ENCODE measurements around the gene WDR55.
"Not testable (repeated sequence)": the region's sequence is repeated elsewhere in the genome, so short reads cannot be mapped to it uniquely, and the experiment has no call there.

DNA sequence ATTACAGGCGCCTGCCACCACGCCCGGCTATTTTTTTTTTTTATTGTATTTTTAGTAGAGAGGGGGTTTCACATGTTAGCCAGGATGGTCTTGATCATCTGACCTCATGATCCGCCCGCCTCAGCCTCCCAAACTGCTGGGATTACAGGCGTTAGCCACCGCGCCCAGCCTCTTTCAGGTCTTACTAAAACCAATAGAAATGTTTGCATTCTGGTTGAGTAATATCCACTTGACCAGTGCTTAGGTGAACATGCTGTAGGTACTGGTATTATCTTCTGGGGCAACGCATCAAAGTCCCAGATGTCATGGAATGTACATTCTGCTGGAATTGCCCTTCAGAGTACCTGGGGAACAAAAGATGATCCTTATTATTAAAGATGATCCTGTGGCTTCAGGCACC lies 44.1 kb downstream of the WDR55 start:
- TF ChIP-seq, protein P1, sequence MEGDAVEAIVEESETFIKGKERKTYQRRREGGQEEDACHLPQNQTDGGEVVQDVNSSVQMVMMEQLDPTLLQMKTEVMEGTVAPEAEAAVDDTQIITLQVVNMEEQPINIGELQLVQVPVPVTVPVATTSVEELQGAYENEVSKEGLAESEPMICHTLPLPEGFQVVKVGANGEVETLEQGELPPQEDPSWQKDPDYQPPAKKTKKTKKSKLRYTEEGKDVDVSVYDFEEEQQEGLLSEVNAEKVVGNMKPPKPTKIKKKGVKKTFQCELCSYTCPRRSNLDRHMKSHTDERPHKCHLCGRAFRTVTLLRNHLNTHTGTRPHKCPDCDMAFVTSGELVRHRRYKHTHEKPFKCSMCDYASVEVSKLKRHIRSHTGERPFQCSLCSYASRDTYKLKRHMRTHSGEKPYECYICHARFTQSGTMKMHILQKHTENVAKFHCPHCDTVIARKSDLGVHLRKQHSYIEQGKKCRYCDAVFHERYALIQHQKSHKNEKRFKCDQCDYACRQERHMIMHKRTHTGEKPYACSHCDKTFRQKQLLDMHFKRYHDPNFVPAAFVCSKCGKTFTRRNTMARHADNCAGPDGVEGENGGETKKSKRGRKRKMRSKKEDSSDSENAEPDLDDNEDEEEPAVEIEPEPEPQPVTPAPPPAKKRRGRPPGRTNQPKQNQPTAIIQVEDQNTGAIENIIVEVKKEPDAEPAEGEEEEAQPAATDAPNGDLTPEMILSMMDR (IDR thresholded peaks at IDR 0.05; ENCODE audit: low read depth, low read length, missing input control): not testable (repeated sequence)
- not testable (repeated sequence) for TF ChIP-seq HNF4A (conservative IDR thresholded peaks at IDR 0.05); EGR1 (IDR thresholded peaks at IDR 0.05; ENCODE audit: low read depth in 2 of 2); RAD21 (IDR thresholded peaks at IDR 0.05); TAF1 (conservative IDR thresholded peaks at IDR 0.05); GABPA (IDR thresholded peaks at IDR 0.05 in 1 of 2, conservative IDR thresholded peaks at IDR 0.05 in 1 of 2); RXRA (IDR thresholded peaks at IDR 0.05); NR2F2 (IDR thresholded peaks at IDR 0.05); SP1 (IDR thresholded peaks at IDR 0.05); YY1 (IDR thresholded peaks at IDR 0.05)
- TF ChIP-seq, protein P2, sequence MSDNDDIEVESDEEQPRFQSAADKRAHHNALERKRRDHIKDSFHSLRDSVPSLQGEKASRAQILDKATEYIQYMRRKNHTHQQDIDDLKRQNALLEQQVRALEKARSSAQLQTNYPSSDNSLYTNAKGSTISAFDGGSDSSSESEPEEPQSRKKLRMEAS (IDR thresholded peaks at IDR 0.05): not testable (repeated sequence)
- TF ChIP-seq, protein P3, sequence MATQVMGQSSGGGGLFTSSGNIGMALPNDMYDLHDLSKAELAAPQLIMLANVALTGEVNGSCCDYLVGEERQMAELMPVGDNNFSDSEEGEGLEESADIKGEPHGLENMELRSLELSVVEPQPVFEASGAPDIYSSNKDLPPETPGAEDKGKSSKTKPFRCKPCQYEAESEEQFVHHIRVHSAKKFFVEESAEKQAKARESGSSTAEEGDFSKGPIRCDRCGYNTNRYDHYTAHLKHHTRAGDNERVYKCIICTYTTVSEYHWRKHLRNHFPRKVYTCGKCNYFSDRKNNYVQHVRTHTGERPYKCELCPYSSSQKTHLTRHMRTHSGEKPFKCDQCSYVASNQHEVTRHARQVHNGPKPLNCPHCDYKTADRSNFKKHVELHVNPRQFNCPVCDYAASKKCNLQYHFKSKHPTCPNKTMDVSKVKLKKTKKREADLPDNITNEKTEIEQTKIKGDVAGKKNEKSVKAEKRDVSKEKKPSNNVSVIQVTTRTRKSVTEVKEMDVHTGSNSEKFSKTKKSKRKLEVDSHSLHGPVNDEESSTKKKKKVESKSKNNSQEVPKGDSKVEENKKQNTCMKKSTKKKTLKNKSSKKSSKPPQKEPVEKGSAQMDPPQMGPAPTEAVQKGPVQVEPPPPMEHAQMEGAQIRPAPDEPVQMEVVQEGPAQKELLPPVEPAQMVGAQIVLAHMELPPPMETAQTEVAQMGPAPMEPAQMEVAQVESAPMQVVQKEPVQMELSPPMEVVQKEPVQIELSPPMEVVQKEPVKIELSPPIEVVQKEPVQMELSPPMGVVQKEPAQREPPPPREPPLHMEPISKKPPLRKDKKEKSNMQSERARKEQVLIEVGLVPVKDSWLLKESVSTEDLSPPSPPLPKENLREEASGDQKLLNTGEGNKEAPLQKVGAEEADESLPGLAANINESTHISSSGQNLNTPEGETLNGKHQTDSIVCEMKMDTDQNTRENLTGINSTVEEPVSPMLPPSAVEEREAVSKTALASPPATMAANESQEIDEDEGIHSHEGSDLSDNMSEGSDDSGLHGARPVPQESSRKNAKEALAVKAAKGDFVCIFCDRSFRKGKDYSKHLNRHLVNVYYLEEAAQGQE (IDR thresholded peaks at IDR 0.05): not testable (repeated sequence)
- TF ChIP-seq, protein P4, sequence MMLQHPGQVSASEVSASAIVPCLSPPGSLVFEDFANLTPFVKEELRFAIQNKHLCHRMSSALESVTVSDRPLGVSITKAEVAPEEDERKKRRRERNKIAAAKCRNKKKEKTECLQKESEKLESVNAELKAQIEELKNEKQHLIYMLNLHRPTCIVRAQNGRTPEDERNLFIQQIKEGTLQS (IDR thresholded peaks at IDR 0.05): not testable (repeated sequence)
- TF ChIP-seq, protein P5, sequence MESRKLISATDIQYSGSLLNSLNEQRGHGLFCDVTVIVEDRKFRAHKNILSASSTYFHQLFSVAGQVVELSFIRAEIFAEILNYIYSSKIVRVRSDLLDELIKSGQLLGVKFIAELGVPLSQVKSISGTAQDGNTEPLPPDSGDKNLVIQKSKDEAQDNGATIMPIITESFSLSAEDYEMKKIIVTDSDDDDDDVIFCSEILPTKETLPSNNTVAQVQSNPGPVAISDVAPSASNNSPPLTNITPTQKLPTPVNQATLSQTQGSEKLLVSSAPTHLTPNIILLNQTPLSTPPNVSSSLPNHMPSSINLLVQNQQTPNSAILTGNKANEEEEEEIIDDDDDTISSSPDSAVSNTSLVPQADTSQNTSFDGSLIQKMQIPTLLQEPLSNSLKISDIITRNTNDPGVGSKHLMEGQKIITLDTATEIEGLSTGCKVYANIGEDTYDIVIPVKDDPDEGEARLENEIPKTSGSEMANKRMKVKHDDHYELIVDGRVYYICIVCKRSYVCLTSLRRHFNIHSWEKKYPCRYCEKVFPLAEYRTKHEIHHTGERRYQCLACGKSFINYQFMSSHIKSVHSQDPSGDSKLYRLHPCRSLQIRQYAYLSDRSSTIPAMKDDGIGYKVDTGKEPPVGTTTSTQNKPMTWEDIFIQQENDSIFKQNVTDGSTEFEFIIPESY (IDR thresholded peaks at IDR 0.05): not testable (repeated sequence)

Data from liver (tissue), 3 donors.